ENCODE results near the gene MTCL3.

DNA sequence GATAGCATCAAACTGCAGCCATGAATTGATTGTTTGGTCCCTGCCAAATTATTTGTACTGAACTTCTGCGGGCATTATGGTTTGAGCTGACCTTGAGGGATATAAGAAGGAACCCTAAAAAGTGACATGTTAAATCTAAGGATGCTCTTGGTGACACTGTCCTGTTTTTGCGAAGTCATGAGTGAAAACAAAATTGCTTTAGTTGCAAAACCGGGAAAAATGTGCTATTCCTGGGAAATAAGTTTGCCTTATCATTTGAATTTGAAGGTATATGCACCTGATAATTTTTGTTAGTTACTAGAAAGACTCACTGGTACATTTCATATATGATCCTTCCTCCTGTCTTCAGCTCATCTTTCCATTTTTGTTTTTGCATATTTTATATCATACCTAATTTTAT lies 67.7 kb downstream of the MTCL3 start:
- no peak for TF ChIP-seq CTCF (IDR thresholded peaks at IDR 0.05; ENCODE audit: insufficient read depth, low read length, poor library complexity, severe bottlenecking)
- no peak for TF ChIP-seq EZH2phosphoT487 (conservative IDR thresholded peaks at IDR 0.05; ENCODE audit: low read length)

All from SU-DHL-6 (cell line).